Measurements from ENCODE around the gene PRKRA.

The PRKRA gene

DNA sequence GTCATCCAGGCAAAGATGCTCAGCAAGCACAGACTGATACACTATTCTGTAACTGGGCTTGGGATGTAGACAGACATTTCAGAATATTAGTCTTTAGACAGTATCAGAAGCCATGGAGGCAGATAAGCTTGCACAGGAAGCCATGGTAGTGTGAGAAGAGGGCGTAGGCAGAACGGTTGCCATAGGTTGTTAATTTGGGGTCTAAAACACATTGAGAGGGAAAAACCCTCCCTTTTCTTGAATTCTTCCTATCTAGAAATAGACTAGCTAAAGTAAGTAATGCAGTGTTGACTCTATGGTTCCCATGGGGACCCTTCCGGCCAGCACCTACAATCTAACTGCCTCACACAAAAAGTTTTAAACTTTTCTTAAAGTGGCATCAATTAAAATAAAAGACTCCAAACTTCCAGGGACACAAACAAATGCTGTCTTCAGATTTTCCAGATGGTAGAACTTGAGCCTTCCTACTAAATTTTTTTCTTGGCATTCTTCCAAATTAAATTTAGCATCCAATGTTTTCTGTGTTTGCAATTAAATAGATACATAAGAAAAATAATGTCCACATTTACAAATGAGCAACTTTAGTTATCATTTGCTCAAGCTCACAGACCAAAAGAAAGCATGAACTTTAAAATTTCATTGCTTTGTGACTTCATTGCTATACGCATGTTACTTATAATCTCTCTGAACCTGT is 1.9 kb downstream of the PRKRA start:
- TF ChIP-seq POLR2AphosphoS5 (IDR thresholded peaks at IDR 0.05; ENCODE audit: low read depth, low read length) (no peak), FOXP2 (optimal IDR thresholded peaks at IDR 0.05; ENCODE audit: borderline replicate concordance, extremely low read depth, extremely low read length, insufficient read depth) (no peak), SIN3A (IDR thresholded peaks at IDR 0.05; ENCODE audit: borderline replicate concordance, insufficient read depth, low read length) (no peak), TAF1 (IDR thresholded peaks at IDR 0.05; ENCODE audit: borderline replicate concordance, insufficient read depth, low read length) (no peak)
- TF ChIP-seq, protein P1, sequence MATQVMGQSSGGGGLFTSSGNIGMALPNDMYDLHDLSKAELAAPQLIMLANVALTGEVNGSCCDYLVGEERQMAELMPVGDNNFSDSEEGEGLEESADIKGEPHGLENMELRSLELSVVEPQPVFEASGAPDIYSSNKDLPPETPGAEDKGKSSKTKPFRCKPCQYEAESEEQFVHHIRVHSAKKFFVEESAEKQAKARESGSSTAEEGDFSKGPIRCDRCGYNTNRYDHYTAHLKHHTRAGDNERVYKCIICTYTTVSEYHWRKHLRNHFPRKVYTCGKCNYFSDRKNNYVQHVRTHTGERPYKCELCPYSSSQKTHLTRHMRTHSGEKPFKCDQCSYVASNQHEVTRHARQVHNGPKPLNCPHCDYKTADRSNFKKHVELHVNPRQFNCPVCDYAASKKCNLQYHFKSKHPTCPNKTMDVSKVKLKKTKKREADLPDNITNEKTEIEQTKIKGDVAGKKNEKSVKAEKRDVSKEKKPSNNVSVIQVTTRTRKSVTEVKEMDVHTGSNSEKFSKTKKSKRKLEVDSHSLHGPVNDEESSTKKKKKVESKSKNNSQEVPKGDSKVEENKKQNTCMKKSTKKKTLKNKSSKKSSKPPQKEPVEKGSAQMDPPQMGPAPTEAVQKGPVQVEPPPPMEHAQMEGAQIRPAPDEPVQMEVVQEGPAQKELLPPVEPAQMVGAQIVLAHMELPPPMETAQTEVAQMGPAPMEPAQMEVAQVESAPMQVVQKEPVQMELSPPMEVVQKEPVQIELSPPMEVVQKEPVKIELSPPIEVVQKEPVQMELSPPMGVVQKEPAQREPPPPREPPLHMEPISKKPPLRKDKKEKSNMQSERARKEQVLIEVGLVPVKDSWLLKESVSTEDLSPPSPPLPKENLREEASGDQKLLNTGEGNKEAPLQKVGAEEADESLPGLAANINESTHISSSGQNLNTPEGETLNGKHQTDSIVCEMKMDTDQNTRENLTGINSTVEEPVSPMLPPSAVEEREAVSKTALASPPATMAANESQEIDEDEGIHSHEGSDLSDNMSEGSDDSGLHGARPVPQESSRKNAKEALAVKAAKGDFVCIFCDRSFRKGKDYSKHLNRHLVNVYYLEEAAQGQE (IDR thresholded peaks at IDR 0.05; ENCODE audit: insufficient read depth in 1 of 2, low read depth in 2 of 2, low read length in 2 of 2) = no peak

DNA sequence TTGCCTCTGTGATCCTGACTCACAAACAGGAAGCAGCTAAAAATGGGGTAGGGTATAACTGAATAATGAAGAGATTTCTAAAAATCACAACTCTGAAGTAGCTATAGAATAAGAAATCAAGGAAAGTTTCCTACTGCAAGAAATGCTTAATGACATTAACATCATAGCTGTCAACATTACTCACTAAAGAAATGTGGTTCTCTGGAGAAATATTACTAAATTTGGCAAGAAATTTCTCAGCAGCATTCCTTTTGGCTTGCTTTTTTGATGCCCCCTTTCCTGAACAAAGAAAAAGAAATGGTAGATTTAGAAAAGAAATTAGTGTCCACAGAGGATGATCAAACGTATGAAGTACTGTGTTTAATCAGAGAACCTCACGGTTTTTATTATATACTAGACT is 9.5 kb downstream of the PRKRA start:
- no peak for TF ChIP-seq FOXP2 (optimal IDR thresholded peaks at IDR 0.05; ENCODE audit: borderline replicate concordance, extremely low read depth, extremely low read length, insufficient read depth)

DNA sequence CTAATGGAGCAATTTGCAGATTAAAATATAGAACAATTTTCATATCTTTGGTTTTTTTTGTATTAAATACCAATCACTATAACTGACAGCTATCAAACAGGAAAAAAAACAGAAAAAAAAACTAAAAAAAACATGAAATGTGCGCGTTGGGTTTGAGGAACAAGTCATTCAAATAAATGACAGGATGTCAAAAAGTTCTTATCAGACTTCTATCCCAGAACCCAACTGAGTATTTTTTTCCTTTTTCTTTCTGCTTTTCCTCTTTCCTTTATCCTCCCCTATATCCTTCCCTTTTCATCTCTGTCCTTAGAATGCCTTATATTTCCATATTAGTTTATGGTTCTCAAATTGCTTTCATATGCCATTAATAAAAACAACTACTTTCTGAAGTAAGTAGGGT is 14.3 kb downstream of the PRKRA start:
- no peak for TF ChIP-seq TAF1 (IDR thresholded peaks at IDR 0.05; ENCODE audit: borderline replicate concordance, insufficient read depth, low read length)
- no peak for TF ChIP-seq FOXP2 (optimal IDR thresholded peaks at IDR 0.05; ENCODE audit: borderline replicate concordance, extremely low read depth, extremely low read length, insufficient read depth)
- TF ChIP-seq SIN3A (IDR thresholded peaks at IDR 0.05; ENCODE audit: borderline replicate concordance, insufficient read depth, low read length) = no peak
- TF ChIP-seq, protein P1 (IDR thresholded peaks at IDR 0.05; ENCODE audit: insufficient read depth in 1 of 2, low read depth in 2 of 2, low read length in 2 of 2) = no peak
- no peak for TF ChIP-seq POLR2AphosphoS5 (IDR thresholded peaks at IDR 0.05; ENCODE audit: low read depth, low read length)

DNA sequence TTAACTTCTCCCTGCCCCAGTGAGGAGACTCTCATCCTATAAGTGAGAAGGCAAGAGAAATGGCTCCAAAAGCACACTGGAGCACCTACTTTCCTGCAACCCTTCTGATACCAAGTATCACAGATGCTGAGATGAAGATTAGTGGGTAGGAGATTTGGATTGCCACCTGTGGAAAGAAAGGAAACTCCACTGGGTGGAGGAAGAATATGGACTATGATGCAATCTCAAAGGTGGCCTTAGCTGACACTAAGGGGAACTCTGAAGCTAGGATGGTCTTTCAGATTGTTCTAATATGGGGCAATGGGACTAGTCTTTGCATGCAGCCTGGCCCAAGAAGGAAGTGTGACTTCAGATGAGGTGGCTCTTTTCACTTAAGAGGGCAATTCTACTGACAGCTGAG is 21.6 kb downstream of the PRKRA start:
- TF ChIP-seq TAF1 (IDR thresholded peaks at IDR 0.05; ENCODE audit: borderline replicate concordance, insufficient read depth, low read length) (no peak), SIN3A (IDR thresholded peaks at IDR 0.05; ENCODE audit: borderline replicate concordance, insufficient read depth, low read length) (no peak), FOXP2 (optimal IDR thresholded peaks at IDR 0.05; ENCODE audit: borderline replicate concordance, extremely low read depth, extremely low read length, insufficient read depth) (no peak), POLR2AphosphoS5 (IDR thresholded peaks at IDR 0.05; ENCODE audit: low read depth, low read length) (no peak)
- TF ChIP-seq, protein P1 (IDR thresholded peaks at IDR 0.05; ENCODE audit: insufficient read depth in 1 of 2, low read depth in 2 of 2, low read length in 2 of 2) = no peak

DNA sequence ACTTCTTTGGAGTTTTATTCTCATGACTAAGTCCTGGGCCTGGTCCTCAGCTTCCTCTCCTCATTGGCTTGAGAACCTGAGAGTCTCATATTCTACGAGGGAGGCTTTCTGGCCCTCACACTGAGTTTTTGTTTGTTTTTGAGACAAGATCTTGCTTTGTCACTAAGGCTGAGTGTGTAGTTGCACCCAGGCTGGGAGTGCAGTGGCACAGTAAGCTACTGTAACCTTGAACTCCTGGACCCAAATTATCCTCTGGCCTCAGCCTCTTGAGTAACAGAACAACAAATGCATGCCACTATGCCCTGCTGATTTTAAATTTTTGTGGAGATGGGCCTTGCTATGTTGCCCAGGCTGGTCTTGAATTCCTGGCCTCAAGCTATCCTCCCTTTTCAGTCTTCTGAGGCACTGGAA is 22.6 kb downstream of the PRKRA start:
- TF ChIP-seq POLR2AphosphoS5 (IDR thresholded peaks at IDR 0.05; ENCODE audit: low read depth, low read length) (no peak), TAF1 (IDR thresholded peaks at IDR 0.05; ENCODE audit: borderline replicate concordance, insufficient read depth, low read length) (no peak), SIN3A (IDR thresholded peaks at IDR 0.05; ENCODE audit: borderline replicate concordance, insufficient read depth, low read length) (no peak), FOXP2 (optimal IDR thresholded peaks at IDR 0.05; ENCODE audit: borderline replicate concordance, extremely low read depth, extremely low read length, insufficient read depth) (no peak)
- TF ChIP-seq, protein P1 (IDR thresholded peaks at IDR 0.05; ENCODE audit: insufficient read depth in 1 of 2, low read depth in 2 of 2, low read length in 2 of 2) = no peak
